NCI-H1417 treated with DMSO at 0.1 percent for 48 hours (cell line): ENCODE results near the gene IL10RB.

ENCODE experiments used
- DNase-seq: peaks from one replicate; lab custom pipeline; 2025; lab: John Stamatoyannopoulos, UW

IL10RB gene

GRCh38 chr21:33332143-33332542 lies 66.0 kb downstream of the IL10RB start:
- no peak for DNase-seq

- DNase-seq = no peak
These were observed 68.0 kb downstream of the IL10RB start for GRCh38 chr21:33334191-33334590.

- no peak for DNase-seq
These were observed 68.7 kb downstream of the IL10RB start for GRCh38 chr21:33334824-33335223.

DNA sequence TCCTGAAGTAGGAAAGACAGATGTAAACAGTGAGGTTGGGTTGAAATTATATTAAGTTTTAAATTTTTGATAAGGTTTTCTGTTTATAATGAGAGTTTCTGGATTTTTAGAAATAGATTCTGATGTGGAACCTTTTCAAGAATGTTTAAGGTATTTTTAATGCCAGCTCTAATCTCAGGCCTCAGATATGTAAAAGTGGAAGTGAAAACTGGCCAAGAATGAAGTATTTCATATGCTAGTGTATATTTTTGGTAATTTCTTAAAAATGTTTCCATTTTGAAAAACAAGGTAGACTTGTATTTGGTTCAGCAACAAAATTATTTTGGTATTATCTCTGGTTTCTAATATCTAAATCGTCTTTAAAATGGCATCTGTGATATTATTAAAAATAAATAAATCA lies 73.0 kb downstream of the IL10RB start:
- no peak for DNase-seq

- DNase-seq = no peak
These were observed 73.8 kb downstream of the IL10RB start for GRCh38 chr21:33339918-33340317.

- DNase-seq = no peak
These were observed 79.6 kb downstream of the IL10RB start for GRCh38 chr21:33345751-33346238.
